ENCODE results near the gene CYP1A2. TPM values are rescaled to one million over a fixed set of nuclear protein-coding genes. Genes with fewer than 3 reads are reported as not detected.

CYP1A2 gene
- total RNA-seq, 6 experiments from 2014 or later: 0.81 to 235 (median 65.0) TPM

DNA sequence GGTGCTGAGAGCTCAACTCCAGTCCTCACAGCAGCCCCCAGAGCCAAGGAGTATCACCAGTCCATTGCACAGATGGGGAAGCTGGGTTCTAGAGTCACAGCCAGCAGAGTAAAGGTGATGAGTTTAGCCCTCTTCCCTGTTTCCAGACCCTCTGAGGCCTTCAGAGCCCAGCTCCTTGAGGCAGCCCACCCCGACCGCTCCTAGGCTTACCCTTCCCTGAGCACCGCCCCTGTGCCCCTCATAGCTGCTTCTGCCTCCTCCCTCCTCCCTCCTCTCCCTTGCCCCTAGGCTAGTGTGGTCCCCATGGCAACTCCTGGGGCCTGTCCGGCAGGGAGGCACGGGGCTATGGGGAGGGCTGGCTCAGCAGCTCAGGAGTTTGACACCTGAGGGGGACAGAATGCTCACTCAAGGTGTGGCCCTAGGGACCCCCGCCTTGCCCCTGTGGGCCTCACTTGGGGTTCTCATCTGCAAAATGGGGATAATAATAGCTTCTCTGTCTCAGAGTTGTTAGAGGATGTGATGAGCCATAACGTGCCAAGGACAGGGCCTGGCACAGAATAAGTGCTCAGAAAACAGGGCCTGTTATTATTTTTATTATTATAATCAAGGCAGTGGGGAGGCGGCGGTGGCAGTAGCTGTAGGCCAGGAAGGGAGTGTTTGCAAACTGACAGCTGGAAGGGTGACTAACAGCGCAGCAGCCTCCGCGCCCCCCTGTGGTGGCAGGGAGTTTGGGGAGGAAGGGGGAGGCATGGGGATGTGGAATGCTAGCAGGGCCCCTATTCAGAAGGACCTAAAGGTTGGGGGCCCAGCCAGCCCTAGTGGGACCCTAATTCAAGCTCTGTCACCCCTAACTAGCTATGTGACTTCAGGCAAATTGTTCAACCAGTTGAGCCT lies 44.7 kb downstream of the CYP1A2 start:
- Histone ChIP-seq H3K4me3 (no peak overlapping the region), H3K4me1 (peaks cover 0 to 68% (median 35%) of the 10 kb centered on the region in 4 donors), H3K27ac (no peak overlapping the region), H3K27me3 (no peaks in the 10 kb centered on the region), H3K9me3 (no peaks in the 10 kb centered on the region), H3K36me3 (no peaks in the 10 kb centered on the region)
- 50% methylated on average over 3 of the region's 12 CpGs for WGBS (ENCODE audit: insufficient coverage, low coverage, low lambda C conversion rate, missing lambda C conversion rate)
- intact Hi-C loops (cut with DNase I): no loop called here
- ATAC-seq (no peak), DNase-seq (no peak)
- TF ChIP-seq POLR2A (IDR thresholded peaks at IDR 0.05): no peak
- TF ChIP-seq, protein P1, sequence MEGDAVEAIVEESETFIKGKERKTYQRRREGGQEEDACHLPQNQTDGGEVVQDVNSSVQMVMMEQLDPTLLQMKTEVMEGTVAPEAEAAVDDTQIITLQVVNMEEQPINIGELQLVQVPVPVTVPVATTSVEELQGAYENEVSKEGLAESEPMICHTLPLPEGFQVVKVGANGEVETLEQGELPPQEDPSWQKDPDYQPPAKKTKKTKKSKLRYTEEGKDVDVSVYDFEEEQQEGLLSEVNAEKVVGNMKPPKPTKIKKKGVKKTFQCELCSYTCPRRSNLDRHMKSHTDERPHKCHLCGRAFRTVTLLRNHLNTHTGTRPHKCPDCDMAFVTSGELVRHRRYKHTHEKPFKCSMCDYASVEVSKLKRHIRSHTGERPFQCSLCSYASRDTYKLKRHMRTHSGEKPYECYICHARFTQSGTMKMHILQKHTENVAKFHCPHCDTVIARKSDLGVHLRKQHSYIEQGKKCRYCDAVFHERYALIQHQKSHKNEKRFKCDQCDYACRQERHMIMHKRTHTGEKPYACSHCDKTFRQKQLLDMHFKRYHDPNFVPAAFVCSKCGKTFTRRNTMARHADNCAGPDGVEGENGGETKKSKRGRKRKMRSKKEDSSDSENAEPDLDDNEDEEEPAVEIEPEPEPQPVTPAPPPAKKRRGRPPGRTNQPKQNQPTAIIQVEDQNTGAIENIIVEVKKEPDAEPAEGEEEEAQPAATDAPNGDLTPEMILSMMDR (IDR thresholded peaks at IDR 0.05): peak in 2 of 4 donors; percentile 6 to 7

DNA sequence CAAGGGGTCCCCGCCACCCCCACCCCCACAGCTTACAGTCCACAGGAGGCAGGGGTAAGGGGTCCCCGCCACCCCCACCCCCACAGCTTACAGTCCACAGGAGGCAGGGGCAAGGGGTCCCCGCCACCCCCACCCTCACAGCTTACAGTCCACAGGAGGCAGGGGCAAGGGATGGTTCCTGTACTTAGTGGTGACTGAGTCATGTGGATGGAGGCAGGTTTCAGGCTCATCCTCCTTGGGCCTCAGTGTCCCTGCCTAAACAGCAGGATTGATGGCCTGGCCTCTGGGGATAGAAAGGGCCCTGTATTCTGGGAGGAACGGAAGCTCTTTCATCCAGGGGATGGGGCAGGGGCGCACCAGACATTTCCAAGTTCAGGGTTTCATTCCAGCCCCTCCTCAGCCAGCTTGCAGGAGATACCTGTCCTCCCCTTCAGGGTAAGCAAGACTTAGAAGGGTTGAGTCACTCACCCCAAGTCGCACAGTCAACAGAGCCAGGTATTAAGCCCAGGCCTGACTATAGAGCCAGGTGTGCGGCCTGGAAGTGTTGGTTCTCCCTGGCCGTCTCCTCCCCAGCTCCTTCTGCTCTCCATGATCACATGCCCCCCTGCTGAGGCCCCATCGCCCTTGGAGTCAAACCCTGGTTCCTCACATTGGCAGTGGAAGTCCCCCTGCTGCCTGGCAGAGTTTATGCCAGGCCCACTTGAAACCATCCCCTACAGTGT lies 45.8 kb downstream of the CYP1A2 start:
- no peaks in the 10 kb centered on the region for H3K9me3 ChIP-seq
- no CpG with 5 or more reads among the region's 9 CpGs for WGBS (ENCODE audit: insufficient coverage, low coverage, low lambda C conversion rate, missing lambda C conversion rate)
- no peak overlapping the region for H3K4me3 ChIP-seq
- intact Hi-C loops (cut with DNase I): no loop called here
- ATAC-seq (no peak), DNase-seq (no peak)
- TF ChIP-seq POLR2A (IDR thresholded peaks at IDR 0.05): no peak
- TF ChIP-seq, protein P1 (IDR thresholded peaks at IDR 0.05): no peak
- no peaks in the 10 kb centered on the region for H3K36me3 ChIP-seq
- no peaks in the 10 kb centered on the region for H3K27me3 ChIP-seq
- H3K27ac ChIP-seq: no peak overlapping the region
- peaks cover 0 to 68% (median 30%) of the 10 kb centered on the region in 4 donors for H3K4me1 ChIP-seq

DNA sequence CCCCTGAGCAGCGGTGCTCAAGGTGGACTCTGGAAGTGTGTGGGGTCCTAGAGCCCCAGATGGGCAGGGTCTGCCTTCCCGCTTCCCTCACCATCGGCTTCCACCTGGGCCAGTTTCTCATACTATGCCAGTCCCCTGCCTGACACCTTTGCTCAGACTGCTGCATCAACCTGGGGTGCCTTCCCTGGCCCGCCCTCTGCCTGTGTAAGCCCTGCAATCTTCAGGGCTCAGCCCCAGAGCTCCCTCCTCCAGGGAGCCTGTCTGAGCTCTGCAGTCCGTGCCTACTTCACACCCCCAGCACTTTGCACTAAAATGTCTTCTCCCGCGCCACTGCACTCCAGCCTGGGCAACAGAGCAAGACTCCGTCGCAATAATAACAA lies 46.3 kb downstream of the CYP1A2 start:
- 90% methylated on average over 5 of the region's 9 CpGs for WGBS (ENCODE audit: insufficient coverage, low coverage, low lambda C conversion rate, missing lambda C conversion rate)
- TF ChIP-seq, protein P1 (IDR thresholded peaks at IDR 0.05): no peak
- TF ChIP-seq POLR2A (IDR thresholded peaks at IDR 0.05): no peak
- no peak overlapping the region for H3K4me3 ChIP-seq
- H3K36me3 ChIP-seq: no peaks in the 10 kb centered on the region
- ATAC-seq (no peak), DNase-seq (no peak)
- intact Hi-C loops (cut with DNase I): no loop called here
- no peaks in the 10 kb centered on the region for H3K9me3 ChIP-seq
- H3K27me3 ChIP-seq: no peaks in the 10 kb centered on the region
- peak overlapping the region in 1 of 3 donors; percentile 51 for H3K27ac ChIP-seq
- H3K4me1 ChIP-seq: peaks cover 0 to 68% (median 28%) of the 10 kb centered on the region in 4 donors

DNA sequence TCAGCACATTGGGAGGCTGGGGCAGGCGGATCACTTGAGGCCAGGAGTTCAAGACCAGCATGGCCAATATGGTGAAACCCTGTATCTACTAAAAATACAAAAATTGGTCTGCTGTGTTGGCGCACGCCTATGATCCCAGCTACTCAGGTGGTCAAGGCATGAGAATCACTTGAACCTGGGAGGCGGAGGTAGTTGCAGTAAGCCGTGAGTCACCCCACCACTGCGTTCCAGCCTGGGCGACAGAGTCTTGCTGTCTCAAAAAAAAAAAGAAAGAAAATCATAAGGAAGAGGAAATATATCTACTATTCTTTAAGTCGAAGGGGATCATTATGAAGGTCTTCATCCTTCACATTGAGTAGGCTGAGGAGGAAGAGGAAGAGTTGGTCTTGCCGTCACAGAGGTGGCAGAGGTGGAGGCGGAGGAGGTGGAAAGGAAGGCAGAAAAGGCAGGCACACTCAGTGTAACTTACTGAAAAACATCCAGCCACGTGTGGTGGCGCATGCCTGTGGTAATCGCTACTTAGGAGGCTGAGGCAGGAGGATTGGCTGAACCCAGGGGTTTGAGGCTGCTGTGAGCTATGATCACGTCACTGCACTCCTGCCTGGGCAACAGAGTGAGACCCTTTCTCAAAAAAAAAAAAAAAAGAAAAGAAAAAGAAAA lies 47.5 kb downstream of the CYP1A2 start:
- Histone ChIP-seq H3K27me3 (no peaks in the 10 kb centered on the region), H3K4me3 (no peak overlapping the region), H3K4me1 (peaks cover 0 to 66% (median 27%) of the 10 kb centered on the region in 4 donors), H3K9me3 (no peaks in the 10 kb centered on the region), H3K27ac (peak overlapping the region in 1 of 3 donors; percentile 51), H3K36me3 (peaks cover 0 to 2% (median 0%) of the 10 kb centered on the region in 4 donors)
- intact Hi-C loops (cut with DNase I): no loop called here
- no peak for DNase-seq
- no peak for ATAC-seq
- TF ChIP-seq, protein P1 (IDR thresholded peaks at IDR 0.05): no peak
- TF ChIP-seq POLR2A (IDR thresholded peaks at IDR 0.05): no peak
- WGBS (ENCODE audit: insufficient coverage, low coverage, low lambda C conversion rate, missing lambda C conversion rate): 80% methylated on average over 12 of the region's 14 CpGs
